ENCODE measurements around the gene CBLIF. TPM values are rescaled to one million over a fixed set of nuclear protein-coding genes. Genes with fewer than 3 reads are reported as not detected.
"Not testable (repeated sequence)": the region's sequence is repeated elsewhere in the genome, so short reads cannot be mapped to it uniquely, and the experiment has no call there.

Gene CBLIF
- total RNA-seq, 2 donors from 2014 or later = not detected

GRCh38 chr11:59849551-59849950, 4.3 kb upstream of the CBLIF start:
- ATAC-seq; DNase-seq; intact Hi-C loops (cut with DNase I): not testable (repeated sequence)

GRCh38 chr11:59849129-59849528, 3.8 kb upstream of the CBLIF start:
- ATAC-seq (no peak), DNase-seq (no peak)
- intact Hi-C loops (cut with DNase I) = no loop called here

GRCh38 chr11:59848439-59848838, 3.1 kb upstream of the CBLIF start:
- intact Hi-C loops (cut with DNase I); DNase-seq; ATAC-seq: not testable (repeated sequence)

- DNase-seq (no peak), ATAC-seq (no peak)
Observed at GRCh38 chr11:59847626-59848025, 2.3 kb upstream of the CBLIF start.

GRCh38 chr11:59846556-59846955, 1.3 kb upstream of the CBLIF start:
- ATAC-seq (no peak), DNase-seq (no peak)
- intact Hi-C loops (cut with DNase I) = no loop called here

More at GRCh38 chr11:59847626-59848025, 2.3 kb upstream of the CBLIF start:
- intact Hi-C loops (cut with DNase I) = no loop called here

GRCh38 chr11:59842316-59842715, 3.0 kb downstream of the CBLIF start:
- DNase-seq = no peak
- intact Hi-C loops (cut with DNase I) = no loop called here

GRCh38 chr11:59841514-59841913, 3.8 kb downstream of the CBLIF start:
- no peak for DNase-seq
- no peak for ATAC-seq
- intact Hi-C loops (cut with DNase I) = no loop called here

More at GRCh38 chr11:59842316-59842715, 3.0 kb downstream of the CBLIF start:
- no peak for ATAC-seq

GRCh38 chr11:59839615-59840014, 5.7 kb downstream of the CBLIF start:
- intact Hi-C loops (cut with DNase I) = no loop called here

GRCh38 chr11:59833602-59834001, 11.7 kb downstream of the CBLIF start:
- ATAC-seq = no peak
- DNase-seq = no peak
- intact Hi-C loops (cut with DNase I) = no loop called here

More at GRCh38 chr11:59839615-59840014, 5.7 kb downstream of the CBLIF start:
- DNase-seq (no peak), ATAC-seq (no peak)

- intact Hi-C loops (cut with DNase I) = no loop called here
- DNase-seq (no peak), ATAC-seq (no peak)
Observed at GRCh38 chr11:59829358-59829757, 15.9 kb downstream of the CBLIF start.

GRCh38 chr11:59822989-59823566, 22.2 kb downstream of the CBLIF start:
- intact Hi-C loops (cut with DNase I) = loop anchor here (2.0 to 5.0 kb wide), 3 partner anchors 304 to 369 kb away; no protein-coding TSS in a partner anchor
- ATAC-seq (peak; percentile 79 to 83), DNase-seq (no peak)

GRCh38 chr11:59818572-59818971, 26.7 kb downstream of the CBLIF start:
- intact Hi-C loops (cut with DNase I) = no loop called here
- DNase-seq (no peak), ATAC-seq (no peak)

GRCh38 chr11:59816434-59816833, 28.9 kb downstream of the CBLIF start:
- ATAC-seq, DNase-seq: not testable (repeated sequence)

GRCh38 chr11:59815754-59816153, 29.5 kb downstream of the CBLIF start:
- DNase-seq (no peak), ATAC-seq (no peak)
- intact Hi-C loops (cut with DNase I) = no loop called here

More at GRCh38 chr11:59816434-59816833, 28.9 kb downstream of the CBLIF start:
- intact Hi-C loops (cut with DNase I) = not testable (repeated sequence)

- DNase-seq (no peak), ATAC-seq (no peak)
- intact Hi-C loops (cut with DNase I) = no loop called here
Observed at GRCh38 chr11:59814021-59814420, 31.3 kb downstream of the CBLIF start.

GRCh38 chr11:59813364-59813763, 31.9 kb downstream of the CBLIF start:
- DNase-seq (no peak), ATAC-seq (no peak)
- intact Hi-C loops (cut with DNase I) = no loop called here

GRCh38 chr11:59812220-59812619, 33.1 kb downstream of the CBLIF start:
- ATAC-seq (no peak), DNase-seq (no peak)
- intact Hi-C loops (cut with DNase I) = no loop called here

GRCh38 chr11:59810911-59811259, 34.4 kb downstream of the CBLIF start:
- no peak for ATAC-seq
- intact Hi-C loops (cut with DNase I) = loop anchor here in 1 of 2 donors (2.0 kb wide), 1 partner anchor 56 kb away; the partner anchor contains the start of gene STX3
- DNase-seq = no peak

- intact Hi-C loops (cut with DNase I) = loop anchor here in 1 of 2 donors (2.0 kb wide), 1 partner anchor 56 kb away; the partner anchor contains the start of gene STX3
- ATAC-seq (peak; percentile 98 to 99), DNase-seq (peak; percentile 89)
Observed at GRCh38 chr11:59810189-59810910, 34.9 kb downstream of the CBLIF start, which contains the start of gene MRPL16. Gene MRPL16 (minus strand): TSS chr11:59810778. CDS start chr11:59810658, 120 bp downstream.

- no peak for DNase-seq
- intact Hi-C loops (cut with DNase I) = loop anchor here in 1 of 2 donors (10.0 kb wide), 1 partner anchor 132 kb away; no protein-coding TSS in a partner anchor
- ATAC-seq = no peak
Observed at GRCh38 chr11:59807047-59807610, 38.2 kb downstream of the CBLIF start.

Data from left cardiac atrium (tissue), 4 donors.